ENCODE data around the gene GNG8.
"Not testable (repeated sequence)": the region's sequence is repeated elsewhere in the genome, so short reads cannot be mapped to it uniquely, and the experiment has no call there.

Gene GNG8

DNA sequence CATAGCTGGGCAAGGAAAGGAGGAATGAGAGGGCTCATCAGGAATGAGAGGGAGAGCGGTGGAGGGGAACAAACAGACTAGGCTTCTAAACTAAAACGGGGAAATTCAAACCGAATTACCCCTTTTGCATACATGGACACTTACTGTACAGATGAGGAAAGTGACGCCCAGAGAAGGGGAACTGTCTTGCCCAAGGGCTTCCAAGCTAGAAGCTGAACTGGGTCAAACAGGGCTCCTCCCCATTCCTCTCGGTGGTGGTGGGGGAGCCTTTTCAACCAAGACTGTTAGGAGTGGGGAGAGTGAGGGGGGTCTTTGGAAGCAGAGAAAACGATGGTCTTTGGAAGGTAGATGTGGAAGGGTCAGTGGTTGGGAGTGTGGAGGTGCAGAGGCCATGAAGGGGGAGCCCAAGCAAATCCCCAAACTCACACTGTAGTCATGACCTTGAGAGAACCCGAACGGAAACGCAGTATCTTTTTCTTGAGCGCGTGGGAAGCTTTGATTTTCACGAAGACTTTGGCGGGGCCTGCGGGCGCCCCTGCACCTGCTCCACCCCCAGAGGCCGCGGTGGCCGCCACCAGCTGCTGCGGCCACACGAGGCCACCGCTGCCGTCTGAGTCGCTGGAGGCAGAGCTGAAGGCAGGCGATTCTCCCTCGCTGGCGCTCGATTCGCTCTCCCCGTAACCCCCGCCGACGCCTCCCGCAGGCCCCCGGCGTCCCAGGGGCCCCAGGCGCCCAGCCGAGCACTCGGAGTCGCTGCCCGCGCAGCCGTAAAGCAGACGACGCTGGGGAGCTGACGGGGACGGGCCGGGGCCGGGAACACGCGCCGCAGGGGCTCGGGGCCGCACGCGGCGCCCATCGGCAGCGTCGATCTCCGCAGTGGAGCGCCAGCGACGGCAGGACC is 12.3 kb upstream of the GNG8 start:
- DNase-seq (ENCODE audit: extremely low spot score, insufficient read length, low read depth) (no peak), FAIRE-seq (no peak)

DNA sequence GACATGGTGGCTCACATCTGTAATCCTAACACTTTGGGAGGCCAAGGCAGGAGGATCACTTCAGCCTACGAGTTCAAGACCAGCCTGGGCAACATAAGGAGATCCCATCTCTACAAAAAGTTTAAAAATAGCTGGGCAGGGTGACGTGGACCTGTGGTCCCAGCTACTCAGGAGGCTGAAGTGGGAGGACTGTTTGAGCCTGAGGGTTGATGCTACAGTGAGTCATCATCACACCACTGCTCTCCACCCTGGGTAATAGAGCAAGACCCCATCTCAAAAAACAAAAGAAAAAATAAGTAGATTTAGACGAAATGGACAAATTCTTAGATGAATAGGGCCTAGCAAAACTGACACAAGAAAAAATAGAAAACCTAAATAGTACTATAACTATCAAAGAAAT is 10.4 kb upstream of the GNG8 start:
- FAIRE-seq = no peak
- DNase-seq (ENCODE audit: extremely low spot score, insufficient read length, low read depth) = no peak

DNA sequence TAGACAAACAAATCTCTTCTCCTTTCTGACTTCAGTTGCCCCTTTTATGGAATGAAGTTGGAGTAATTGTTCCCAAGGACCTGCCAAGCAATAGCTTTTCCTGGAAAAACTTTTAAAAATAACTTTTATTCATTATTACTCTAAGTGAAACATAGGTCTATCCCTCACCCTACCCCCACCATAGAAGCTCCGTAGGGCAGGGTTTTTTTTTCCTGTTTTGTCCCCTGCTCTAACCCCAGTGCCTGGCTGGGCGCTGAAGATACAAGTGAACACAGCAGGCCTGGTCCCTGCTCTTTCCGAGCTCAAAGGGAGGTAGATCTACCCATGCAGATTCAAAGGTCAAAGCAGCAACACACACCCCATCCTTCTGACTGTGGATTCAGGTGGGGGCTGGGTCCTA is 8.7 kb upstream of the GNG8 start:
- no peak for DNase-seq (ENCODE audit: extremely low spot score, insufficient read length, low read depth)
- FAIRE-seq = no peak

DNA sequence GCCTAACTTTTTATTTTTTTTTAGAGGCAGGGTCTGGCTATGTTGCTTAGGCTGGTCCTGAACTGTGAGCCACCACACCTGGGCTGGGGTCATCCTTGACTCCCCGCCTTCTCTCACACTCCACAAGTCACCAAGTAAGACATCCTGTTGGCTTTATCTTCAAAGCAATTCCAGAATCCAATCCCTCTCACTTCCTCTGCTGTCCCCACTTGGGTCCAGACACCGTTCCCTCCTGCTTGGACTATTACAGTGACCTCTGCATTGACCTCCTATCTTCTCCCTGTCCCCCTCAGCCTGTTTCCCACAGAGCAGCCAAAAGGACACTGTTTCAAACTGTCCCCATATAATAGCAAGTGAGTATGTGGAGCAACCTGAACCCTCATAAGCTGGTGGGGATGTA is 4.7 kb upstream of the GNG8 start:
- DNase-seq (ENCODE audit: extremely low spot score, insufficient read length, low read depth) (no peak), FAIRE-seq (no peak)

DNA sequence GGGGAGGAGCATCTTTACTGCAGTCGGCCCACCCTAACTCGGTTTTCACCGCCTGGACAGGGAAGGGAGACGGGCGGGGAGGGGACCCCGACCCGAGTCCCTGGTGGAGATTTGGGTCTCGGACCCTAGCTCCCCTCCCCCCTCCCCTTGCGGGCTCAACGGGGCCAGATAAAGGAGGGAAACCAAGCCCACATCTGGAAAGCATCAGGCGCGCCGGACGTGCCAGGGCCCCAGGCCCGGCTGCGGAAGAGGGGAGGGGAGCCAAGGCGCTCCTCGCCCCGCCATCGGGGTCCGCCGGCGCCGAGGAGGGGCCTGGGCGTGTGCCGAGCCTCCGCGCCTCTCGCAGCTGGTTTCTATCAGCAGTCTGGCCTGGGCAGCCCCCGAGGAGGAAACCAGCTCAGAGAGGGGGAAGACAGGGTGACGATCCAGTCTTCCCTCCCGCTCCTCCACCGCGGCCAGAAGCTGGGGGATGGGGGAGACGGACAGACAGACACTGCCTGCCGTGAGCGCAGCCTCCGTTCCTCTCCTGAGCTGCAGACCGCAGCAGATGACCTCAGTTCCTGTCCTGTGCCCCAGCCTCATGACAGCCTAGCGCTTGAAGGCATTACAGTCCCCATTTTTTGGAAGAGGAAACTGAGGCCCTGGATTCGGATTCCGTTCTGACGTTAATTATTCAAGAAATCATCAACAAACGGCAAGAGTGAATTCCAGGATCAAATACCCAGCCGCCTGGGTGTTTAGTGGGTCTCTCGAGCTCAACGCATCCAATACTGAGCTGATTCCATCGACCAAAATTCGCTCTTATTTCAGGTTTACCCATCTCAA is 3.6 kb upstream of the GNG8 start:
- FAIRE-seq (no peak), DNase-seq (ENCODE audit: extremely low spot score, insufficient read length, low read depth) (no peak)

DNA sequence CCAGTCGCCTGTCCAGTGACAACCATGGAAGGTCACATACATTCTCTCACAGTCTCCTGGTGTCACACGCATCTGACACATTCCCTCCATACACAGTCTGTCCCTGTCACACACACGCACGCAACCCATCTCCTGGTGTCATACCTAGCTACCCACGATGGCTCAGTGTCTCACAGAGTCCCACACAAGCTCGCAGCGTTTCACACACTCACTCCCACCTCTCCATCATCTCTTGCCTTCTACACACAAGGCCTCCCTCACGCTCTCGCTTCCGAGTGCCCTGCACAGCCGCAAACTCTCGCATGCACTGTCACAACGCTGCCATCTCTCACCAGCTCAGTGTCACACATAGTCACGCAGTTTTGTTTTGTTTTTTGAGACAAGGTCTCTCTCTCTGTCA is 1.2 kb upstream of the GNG8 start:
- DNase-seq (ENCODE audit: extremely low spot score, insufficient read length, low read depth) = no peak
- no peak for FAIRE-seq

DNA sequence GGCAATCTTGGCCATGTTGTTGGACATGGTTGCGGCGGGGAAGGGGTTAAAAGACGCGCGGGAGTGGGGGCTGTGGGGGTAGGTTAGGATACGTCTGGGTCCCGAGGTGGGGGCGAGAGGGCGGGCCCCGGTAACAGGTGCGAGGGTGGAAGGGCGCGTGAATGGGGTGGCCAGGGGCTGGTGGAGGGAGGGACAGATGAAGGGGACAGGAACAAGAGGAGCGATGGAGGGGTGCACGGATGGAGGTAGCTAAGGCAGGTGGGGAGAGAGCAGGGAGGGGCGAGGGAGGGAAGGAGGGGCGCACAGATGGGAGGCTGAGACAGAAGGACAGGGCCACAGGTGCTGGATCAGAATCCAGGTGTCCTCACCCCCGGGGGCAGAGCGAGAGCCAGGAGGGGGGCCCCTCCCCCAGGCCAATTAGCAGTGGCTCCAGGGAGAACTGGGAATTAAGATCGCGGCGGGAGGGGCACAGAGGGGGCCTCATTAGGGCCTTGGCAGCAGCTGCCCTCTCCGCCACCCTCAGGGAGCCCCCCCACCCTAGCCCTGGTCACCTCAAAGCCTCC is 1.3 kb downstream of the GNG8 start:
- FAIRE-seq = no peak
- DNase-seq (ENCODE audit: extremely low spot score, insufficient read length, low read depth) = no peak

DNA sequence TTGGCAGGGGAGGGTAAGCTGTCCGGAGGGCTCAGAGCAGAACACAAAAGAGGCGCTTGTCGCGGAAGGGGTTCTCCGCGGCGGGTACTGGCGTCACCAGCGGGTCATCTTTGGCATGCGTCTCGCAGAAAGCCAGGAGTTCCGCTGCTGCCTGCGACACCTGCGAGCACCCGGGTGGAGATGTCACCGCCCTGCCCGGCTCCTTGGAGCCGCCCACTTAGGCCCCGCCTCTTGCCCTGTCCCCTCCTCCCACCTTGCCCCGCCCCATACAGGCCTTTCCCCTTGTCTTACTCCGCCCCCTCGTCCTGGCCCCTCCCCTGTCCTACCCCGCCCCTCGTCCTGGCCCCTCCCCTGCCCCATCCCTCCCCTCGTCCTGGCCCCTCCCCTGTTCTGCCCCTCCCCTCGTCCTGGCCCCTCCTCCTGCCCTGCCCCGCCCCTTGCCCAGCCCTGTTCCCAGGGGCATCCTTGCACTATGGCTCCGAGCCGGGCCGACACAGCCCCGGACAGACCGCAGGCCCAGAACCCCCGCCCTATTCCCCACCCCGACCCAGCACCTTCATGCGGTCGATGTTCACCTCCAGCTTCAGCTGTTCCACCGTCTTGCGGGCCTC is 1.9 kb downstream of the GNG8 start:
- DNase-seq (ENCODE audit: extremely low spot score, insufficient read length, low read depth) (peak; percentile 88), FAIRE-seq (peak; percentile 92)

DNA sequence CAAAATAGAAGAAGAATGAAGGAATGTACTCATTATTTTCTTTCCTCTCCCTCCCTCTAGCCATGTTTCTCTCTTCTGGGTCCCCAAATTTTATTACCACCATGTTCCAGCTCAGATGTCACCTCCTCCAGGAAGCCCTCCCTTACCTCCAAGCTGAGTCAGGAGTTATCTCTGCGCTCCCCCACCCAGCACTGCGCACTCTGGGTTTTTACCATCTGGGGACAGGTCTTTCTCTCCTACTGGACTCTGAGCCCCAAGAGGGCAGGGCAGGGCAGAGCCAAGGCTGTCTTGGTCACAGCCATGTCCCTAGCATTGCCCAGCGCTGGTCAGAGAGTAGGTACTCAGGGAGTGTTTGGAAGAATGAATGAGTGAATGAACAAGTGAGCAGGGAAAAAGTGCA is 2.9 kb downstream of the GNG8 start:
- no peak for FAIRE-seq

DNA sequence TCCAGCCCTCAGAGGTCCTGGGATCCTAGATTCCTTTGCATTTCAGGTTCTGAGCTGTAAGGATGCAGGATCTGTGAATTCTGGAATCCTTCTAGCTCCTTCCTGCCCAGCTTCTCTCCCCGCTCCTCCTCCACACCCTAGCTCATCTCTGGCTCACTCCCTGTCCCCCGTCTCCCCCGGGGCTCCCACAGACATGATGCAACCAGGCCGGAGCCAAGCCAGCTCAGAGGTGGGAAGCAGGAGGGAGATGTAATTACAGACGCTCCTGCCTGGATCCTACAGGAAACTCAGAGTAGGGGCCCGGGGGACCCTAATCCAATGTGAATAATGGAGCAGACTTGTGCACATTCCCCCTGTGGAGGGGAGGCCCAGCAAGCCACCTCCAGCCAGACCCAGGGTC is 4.5 kb downstream of the GNG8 start:
- DNase-seq (ENCODE audit: extremely low spot score, insufficient read length, low read depth) = no peak
- FAIRE-seq = no peak

More for the DNA sequence above, 2.9 kb downstream of the GNG8 start:
- no peak for DNase-seq (ENCODE audit: extremely low spot score, insufficient read length, low read depth)

DNA sequence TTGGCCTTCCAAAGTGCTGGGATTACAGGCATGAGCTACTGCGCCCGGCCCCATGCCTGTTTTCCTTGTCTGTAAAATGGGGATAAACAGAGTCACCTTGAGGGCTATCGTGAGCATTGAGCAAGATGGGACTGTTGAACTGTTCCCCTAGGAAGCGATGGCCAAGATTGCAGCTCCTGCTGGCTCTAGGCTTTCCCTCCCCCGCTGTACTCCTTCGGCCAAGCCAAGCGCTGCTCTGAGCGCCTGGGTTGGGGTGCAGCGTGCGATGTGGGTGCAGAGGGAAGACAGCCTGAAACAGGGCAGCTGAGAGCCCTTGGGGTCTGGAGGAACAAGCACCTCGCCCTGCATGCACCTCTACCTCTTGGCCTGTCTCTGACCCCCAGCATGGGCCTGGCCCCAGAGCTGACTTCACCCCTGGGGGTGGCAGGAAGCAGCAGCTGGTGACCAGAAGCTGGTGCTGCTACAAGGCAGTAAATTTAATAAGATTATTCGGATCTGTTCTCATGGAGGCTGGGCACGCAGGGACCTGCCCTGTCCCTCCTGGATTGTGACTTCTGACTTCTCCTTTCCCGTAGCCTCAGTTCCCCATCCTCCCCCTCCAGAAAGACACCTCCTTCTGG is 5.3 kb downstream of the GNG8 start:
- FAIRE-seq (no peak), DNase-seq (ENCODE audit: extremely low spot score, insufficient read length, low read depth) (no peak)

DNA sequence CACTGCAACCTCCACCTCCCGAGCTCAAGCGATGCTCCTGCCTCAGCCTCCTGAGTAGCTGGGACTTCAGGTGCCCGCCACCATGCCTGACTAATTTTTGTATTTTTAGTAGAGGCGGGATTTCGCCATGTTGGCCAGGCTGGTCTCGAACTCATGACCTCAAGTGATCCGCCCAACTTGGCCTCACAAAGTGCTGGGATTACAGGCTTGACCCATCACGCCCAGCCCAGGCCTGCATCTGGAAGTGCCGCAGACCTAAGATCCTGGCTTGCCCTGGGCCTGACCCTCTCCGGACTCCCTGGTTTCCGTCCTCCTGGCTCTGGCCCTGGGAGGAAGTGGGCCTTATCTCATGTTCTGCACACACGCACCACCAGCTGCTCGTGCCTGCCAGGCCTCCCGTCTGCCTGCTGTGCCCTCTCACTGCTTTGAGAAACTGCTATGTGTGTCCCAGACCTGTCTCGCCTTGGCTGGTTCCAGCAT is 6.4 kb downstream of the GNG8 start:
- no peak for DNase-seq (ENCODE audit: extremely low spot score, insufficient read length, low read depth)
- FAIRE-seq = no peak

DNA sequence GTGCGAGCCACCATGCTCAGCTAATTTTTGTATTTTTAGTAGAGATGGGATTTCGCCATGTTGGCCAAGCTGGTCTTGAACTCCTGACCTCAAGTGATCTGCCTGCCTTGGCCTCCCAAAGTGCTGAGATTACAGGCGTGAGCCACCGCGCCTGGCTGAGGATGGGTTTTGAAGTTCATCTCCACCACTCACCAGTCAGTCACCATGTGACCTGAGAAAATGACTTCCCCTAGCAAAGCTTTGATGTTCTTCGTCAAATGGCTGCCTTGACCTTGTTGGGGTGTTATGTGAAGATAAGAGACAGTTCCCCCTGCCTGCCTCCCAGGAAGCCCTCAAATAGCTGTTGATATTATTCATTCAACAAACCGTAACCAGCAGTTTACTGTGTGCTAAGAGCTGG is 7.0 kb downstream of the GNG8 start:
- DNase-seq (ENCODE audit: extremely low spot score, insufficient read length, low read depth); FAIRE-seq: not testable (repeated sequence)

DNA sequence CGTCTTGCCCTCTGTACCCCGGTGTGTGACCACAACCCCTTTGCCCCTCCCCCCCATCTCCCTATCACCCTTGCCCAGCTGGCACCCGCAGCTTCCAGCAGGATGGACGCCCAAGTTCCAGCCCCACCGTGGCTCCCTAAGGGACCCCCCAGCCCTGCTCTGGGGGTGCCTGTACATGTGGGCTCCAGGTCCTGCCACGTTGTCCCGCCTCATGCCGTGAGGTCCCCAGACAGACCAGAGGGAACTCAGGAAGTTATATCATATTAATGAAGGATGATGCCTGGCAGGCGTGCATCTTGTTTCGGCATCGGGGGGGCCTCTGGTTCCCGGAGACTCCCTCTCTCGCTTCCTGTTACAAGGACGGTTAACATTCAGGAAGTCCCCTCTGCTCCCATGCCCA is 9.6 kb downstream of the GNG8 start:
- no peak for DNase-seq (ENCODE audit: extremely low spot score, insufficient read length, low read depth)
- FAIRE-seq = no peak

DNA sequence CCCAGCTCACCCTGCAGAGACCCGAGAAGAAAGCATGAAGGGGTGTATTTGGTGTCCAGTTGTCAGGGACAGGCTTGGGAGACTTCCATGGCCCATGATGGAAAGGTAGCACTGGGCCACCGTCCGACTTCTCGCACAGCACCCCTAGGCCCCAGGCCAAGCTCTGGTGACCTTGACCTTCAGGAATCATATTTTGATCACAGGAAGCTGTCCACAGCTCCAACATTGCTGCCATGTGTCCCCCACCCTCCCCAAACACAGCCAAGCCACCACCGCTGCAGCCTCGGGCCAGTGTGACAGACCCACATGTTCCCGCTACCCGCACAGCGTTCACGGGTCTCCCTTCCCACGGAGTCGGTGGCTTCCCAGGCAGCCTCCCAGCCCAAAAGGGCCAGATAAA is 10.3 kb downstream of the GNG8 start:
- no peak for DNase-seq (ENCODE audit: extremely low spot score, insufficient read length, low read depth)
- FAIRE-seq = no peak

DNA sequence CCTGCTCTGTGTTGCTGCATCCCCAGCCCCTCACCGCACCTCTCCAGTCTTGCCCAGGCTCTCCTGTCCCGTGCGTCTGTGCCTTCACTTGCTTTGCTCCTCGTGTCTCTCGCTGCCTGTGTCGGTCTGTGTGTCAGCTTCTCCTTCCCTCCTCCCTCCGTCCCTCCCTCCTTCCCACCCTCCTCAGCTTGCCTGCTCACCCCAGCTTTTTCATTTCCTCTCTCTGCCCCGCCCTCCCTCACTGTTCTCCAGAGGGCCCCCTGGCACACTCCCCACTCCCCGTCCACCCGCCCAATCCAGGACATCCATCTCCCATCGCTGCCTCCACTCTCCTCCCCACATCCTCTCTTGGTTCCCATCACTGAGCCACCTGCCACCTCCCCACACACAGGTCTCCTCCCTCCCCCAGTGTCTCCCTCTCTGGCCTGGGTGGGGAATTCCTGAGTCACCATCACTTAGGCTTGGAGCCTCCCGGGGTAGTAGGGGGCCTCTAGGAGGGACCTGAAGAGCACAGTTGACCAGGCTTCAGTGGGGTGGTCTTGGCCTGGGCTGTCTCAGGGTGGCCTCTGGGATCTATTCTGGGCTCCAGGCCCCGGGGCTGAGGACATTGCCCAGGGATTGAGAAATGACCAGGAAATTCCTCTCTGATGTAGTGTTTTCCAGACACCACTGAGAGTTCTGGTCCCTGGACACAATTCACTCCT is 10.9 kb downstream of the GNG8 start, which contains the start of gene PTGIR:
PTGIR (minus strand) TSS at position 132 of the 704 bp plus-strand sequence. CDS start 864 bp downstream, outside the sequence.
- FAIRE-seq (peak; percentile 85), DNase-seq (ENCODE audit: extremely low spot score, insufficient read length, low read depth) (no peak)

DNA sequence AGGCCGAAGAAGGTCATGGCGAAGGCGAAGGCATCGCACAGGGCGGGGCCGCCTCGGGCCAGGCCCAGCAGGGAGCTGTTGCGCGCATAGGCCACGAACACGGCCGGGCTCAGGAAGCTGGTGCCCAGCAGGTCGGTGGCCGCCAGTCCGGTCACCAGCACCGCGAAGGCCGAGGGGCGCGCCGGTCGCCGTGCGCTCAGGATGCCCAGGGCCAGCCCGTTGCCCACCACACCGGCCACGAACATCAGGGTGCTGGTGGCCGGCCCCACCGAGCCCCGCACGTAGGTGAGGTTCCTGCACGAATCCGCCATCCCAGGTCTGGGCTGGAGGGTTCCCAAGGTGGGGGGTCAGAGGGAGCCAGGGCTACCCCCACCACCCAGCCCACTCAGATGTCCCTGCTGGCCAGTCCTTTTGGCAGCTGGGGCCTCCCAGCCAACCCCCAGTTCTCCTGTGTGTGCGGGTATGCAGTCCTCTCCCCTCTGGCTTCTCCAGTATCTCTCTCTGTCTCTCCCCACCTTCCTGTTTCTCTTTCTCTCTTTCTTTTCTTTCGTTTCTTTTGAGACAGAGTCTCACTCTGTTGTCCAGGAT is 12.0 kb downstream of the GNG8 start:
- peak; percentile 57 for FAIRE-seq
- no peak for DNase-seq (ENCODE audit: extremely low spot score, insufficient read length, low read depth)

DNA sequence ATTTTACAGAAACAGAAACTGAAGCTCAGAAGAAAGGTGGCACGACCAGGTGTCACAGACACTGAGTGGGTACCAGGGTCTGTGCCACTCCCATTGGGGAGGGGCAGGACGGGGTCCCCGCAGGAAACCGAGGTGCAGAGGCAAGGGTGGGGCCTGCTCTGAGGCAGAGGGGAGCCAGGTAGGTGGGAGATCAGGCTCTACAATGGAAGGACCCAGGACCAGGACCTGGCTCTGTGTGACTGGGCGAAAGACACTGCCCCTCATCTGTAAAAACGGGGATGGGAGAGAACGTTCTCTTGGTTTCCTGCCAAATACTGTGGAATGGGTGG is 13.9 kb downstream of the GNG8 start:
- FAIRE-seq = no peak
- no peak for DNase-seq (ENCODE audit: extremely low spot score, insufficient read length, low read depth)

Data from GM18507 (cell line).